ENCODE measurements around the gene PSMC3.

The PSMC3 gene

GRCh38 chr11:47446833-47447232 is 20.6 kb upstream of the PSMC3 start:
- no peak overlapping the region for H2BK5ac ChIP-seq (ENCODE audit: low read length)
- no peak overlapping the region for H3K4ac ChIP-seq (ENCODE audit: low read depth, low read length)
- no peaks in the 10 kb centered on the region for H3K79me2 ChIP-seq (ENCODE audit: control insufficient read depth, insufficient read depth, low read length)
- H2BK120ac ChIP-seq (ENCODE audit: low read depth, low read length) = no peak overlapping the region
- H2AK5ac ChIP-seq (ENCODE audit: low read length) = no peak overlapping the region
- no peak overlapping the region for H3K9ac ChIP-seq (ENCODE audit: low read length)
- no peaks in the 10 kb centered on the region for H3K4me1 ChIP-seq (ENCODE audit: control insufficient read depth, low read depth, low read length)
- no peak overlapping the region for H4K8ac ChIP-seq (ENCODE audit: low read depth, low read length)
- H3K56ac ChIP-seq (ENCODE audit: low read length) = no peak overlapping the region
- H3K36me3 ChIP-seq (ENCODE audit: control insufficient read depth, insufficient read depth, low read length) = no peaks in the 10 kb centered on the region
- no peak overlapping the region for H4K5ac ChIP-seq (ENCODE audit: low read length)
- DNase-seq = no peak
- no peak overlapping the region for H3K27ac ChIP-seq (ENCODE audit: low read depth, low read length)
- no peak overlapping the region for H3K23ac ChIP-seq (ENCODE audit: low read length)
- no peaks in the 10 kb centered on the region for H3K27me3 ChIP-seq (ENCODE audit: insufficient read depth, low read length, poor library complexity)
- H3K4me3 ChIP-seq (ENCODE audit: low read length) = no peak overlapping the region
- no CpG with 5 or more reads among the region's 9 CpGs for WGBS (ENCODE audit: extremely low coverage, insufficient coverage, low lambda C conversion rate)
- H2BK15ac ChIP-seq (replicated peaks; ENCODE audit: low read depth) = no peak overlapping the region
- H3K79me1 ChIP-seq (ENCODE audit: low read length) = no peaks in the 10 kb centered on the region
- no peak overlapping the region for H3K18ac ChIP-seq (ENCODE audit: low read length)
- H3K4me2 ChIP-seq (ENCODE audit: low read length) = no peak overlapping the region

GRCh38 chr11:47445840-47446239 is 19.6 kb upstream of the PSMC3 start:
- no peaks in the 10 kb centered on the region for H3K79me1 ChIP-seq (ENCODE audit: low read length)
- H3K27me3 ChIP-seq (ENCODE audit: insufficient read depth, low read length, poor library complexity) = no peaks in the 10 kb centered on the region
- no peak overlapping the region for H3K56ac ChIP-seq (ENCODE audit: low read length)
- no peak overlapping the region for H2BK5ac ChIP-seq (ENCODE audit: low read length)
- no peak overlapping the region for H3K9ac ChIP-seq (ENCODE audit: low read length)
- H4K8ac ChIP-seq (ENCODE audit: low read depth, low read length) = no peak overlapping the region
- no peak overlapping the region for H2AK5ac ChIP-seq (ENCODE audit: low read length)
- no peak overlapping the region for H3K4me2 ChIP-seq (ENCODE audit: low read length)
- H3K4ac ChIP-seq (ENCODE audit: low read depth, low read length) = no peak overlapping the region
- H3K36me3 ChIP-seq (ENCODE audit: control insufficient read depth, insufficient read depth, low read length) = no peaks in the 10 kb centered on the region
- no peak overlapping the region for H3K18ac ChIP-seq (ENCODE audit: low read length)
- WGBS (ENCODE audit: extremely low coverage, insufficient coverage, low lambda C conversion rate) = no CpG with 5 or more reads among the region's 4 CpGs
- H3K4me3 ChIP-seq (ENCODE audit: low read length) = no peak overlapping the region
- no peaks in the 10 kb centered on the region for H3K79me2 ChIP-seq (ENCODE audit: control insufficient read depth, insufficient read depth, low read length)
- H2BK120ac ChIP-seq (ENCODE audit: low read depth, low read length) = no peak overlapping the region
- H3K4me1 ChIP-seq (ENCODE audit: control insufficient read depth, low read depth, low read length) = no peaks in the 10 kb centered on the region
- no peak overlapping the region for H2BK15ac ChIP-seq (replicated peaks; ENCODE audit: low read depth)
- H3K27ac ChIP-seq (ENCODE audit: low read depth, low read length) = no peak overlapping the region
- H4K5ac ChIP-seq (ENCODE audit: low read length) = no peak overlapping the region
- H3K23ac ChIP-seq (ENCODE audit: low read length) = no peak overlapping the region
- DNase-seq = no peak

GRCh38 chr11:47443817-47444216 is 17.6 kb upstream of the PSMC3 start:
- H3K79me2 ChIP-seq (ENCODE audit: control insufficient read depth, insufficient read depth, low read length) = no peaks in the 10 kb centered on the region
- no peak overlapping the region for H2BK15ac ChIP-seq (replicated peaks; ENCODE audit: low read depth)
- H3K27me3 ChIP-seq (ENCODE audit: insufficient read depth, low read length, poor library complexity) = no peaks in the 10 kb centered on the region
- no peak for DNase-seq
- no peaks in the 10 kb centered on the region for H3K4me1 ChIP-seq (ENCODE audit: control insufficient read depth, low read depth, low read length)
- no peaks in the 10 kb centered on the region for H3K36me3 ChIP-seq (ENCODE audit: control insufficient read depth, insufficient read depth, low read length)
- H4K8ac ChIP-seq (ENCODE audit: low read depth, low read length) = no peak overlapping the region
- no peaks in the 10 kb centered on the region for H3K79me1 ChIP-seq (ENCODE audit: low read length)
- no peak overlapping the region for H3K4me3 ChIP-seq (ENCODE audit: low read length)
- no peak overlapping the region for H3K27ac ChIP-seq (ENCODE audit: low read depth, low read length)
- no peak overlapping the region for H3K18ac ChIP-seq (ENCODE audit: low read length)
- no peak overlapping the region for H3K23ac ChIP-seq (ENCODE audit: low read length)
- no peak overlapping the region for H2BK5ac ChIP-seq (ENCODE audit: low read length)
- no peak overlapping the region for H4K5ac ChIP-seq (ENCODE audit: low read length)
- no peak overlapping the region for H2BK120ac ChIP-seq (ENCODE audit: low read depth, low read length)
- no peak overlapping the region for H3K56ac ChIP-seq (ENCODE audit: low read length)
- H2AK5ac ChIP-seq (ENCODE audit: low read length) = no peak overlapping the region
- WGBS (ENCODE audit: extremely low coverage, insufficient coverage, low lambda C conversion rate) = no CpG with 5 or more reads among the region's 3 CpGs
- H3K4me2 ChIP-seq (ENCODE audit: low read length) = no peak overlapping the region
- no peak overlapping the region for H3K4ac ChIP-seq (ENCODE audit: low read depth, low read length)
- H3K9ac ChIP-seq (ENCODE audit: low read length) = no peak overlapping the region

- no peak overlapping the region for H3K18ac ChIP-seq (ENCODE audit: low read length)
- no peaks in the 10 kb centered on the region for H3K79me1 ChIP-seq (ENCODE audit: low read length)
- H3K27ac ChIP-seq (ENCODE audit: low read depth, low read length) = no peak overlapping the region
- H3K23ac ChIP-seq (ENCODE audit: low read length) = no peak overlapping the region
- H2AK5ac ChIP-seq (ENCODE audit: low read length) = no peak overlapping the region
- H4K8ac ChIP-seq (ENCODE audit: low read depth, low read length) = no peak overlapping the region
- H3K4me3 ChIP-seq (ENCODE audit: low read length) = no peak overlapping the region
- DNase-seq = no peak
- no CpG with 5 or more reads among the region's 12 CpGs for WGBS (ENCODE audit: extremely low coverage, insufficient coverage, low lambda C conversion rate)
- no peaks in the 10 kb centered on the region for H3K27me3 ChIP-seq (ENCODE audit: insufficient read depth, low read length, poor library complexity)
- H3K4me2 ChIP-seq (ENCODE audit: low read length) = no peak overlapping the region
- H3K4ac ChIP-seq (ENCODE audit: low read depth, low read length) = no peak overlapping the region
- H3K9ac ChIP-seq (ENCODE audit: low read length) = no peak overlapping the region
- no peak overlapping the region for H3K56ac ChIP-seq (ENCODE audit: low read length)
- H4K5ac ChIP-seq (ENCODE audit: low read length) = no peak overlapping the region
- H2BK120ac ChIP-seq (ENCODE audit: low read depth, low read length) = no peak overlapping the region
- H3K4me1 ChIP-seq (ENCODE audit: control insufficient read depth, low read depth, low read length) = no peaks in the 10 kb centered on the region
- no peak overlapping the region for H2BK15ac ChIP-seq (replicated peaks; ENCODE audit: low read depth)
- H3K79me2 ChIP-seq (ENCODE audit: control insufficient read depth, insufficient read depth, low read length) = no peaks in the 10 kb centered on the region
- no peaks in the 10 kb centered on the region for H3K36me3 ChIP-seq (ENCODE audit: control insufficient read depth, insufficient read depth, low read length)
- no peak overlapping the region for H2BK5ac ChIP-seq (ENCODE audit: low read length)
Measured at GRCh38 chr11:47443028-47443700, 16.9 kb upstream of the PSMC3 start.

DNA sequence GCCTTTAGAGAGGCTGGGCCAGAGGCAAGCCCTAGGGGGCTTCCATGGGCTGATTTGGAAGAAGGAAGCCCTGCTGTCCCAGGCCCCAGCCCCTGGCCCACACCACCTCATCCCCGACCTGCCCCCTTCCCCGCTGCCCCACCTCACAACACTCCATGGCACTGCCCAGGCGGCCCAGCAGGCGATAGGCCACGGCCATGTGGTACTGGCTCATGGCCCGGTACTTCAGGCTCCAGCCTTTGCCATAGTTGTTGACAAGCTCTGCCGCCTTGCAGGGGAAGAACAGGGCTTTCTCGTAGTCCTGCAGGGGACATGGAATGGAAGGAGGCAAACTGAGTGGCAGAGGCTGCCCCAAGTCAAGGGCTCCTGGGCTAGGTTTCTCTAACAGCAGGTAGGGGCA is 16.3 kb upstream of the PSMC3 start:
- Histone ChIP-seq H3K79me2 (ENCODE audit: control insufficient read depth, insufficient read depth, low read length) (no peaks in the 10 kb centered on the region), H2BK5ac (ENCODE audit: low read length) (no peak overlapping the region), H3K79me1 (ENCODE audit: low read length) (no peaks in the 10 kb centered on the region)

GRCh38 chr11:47441421-47441820 is 15.2 kb upstream of the PSMC3 start:
- H3K4me3 ChIP-seq (ENCODE audit: low read length) = no peak overlapping the region
- no CpG with 5 or more reads among the region's 12 CpGs for WGBS (ENCODE audit: extremely low coverage, insufficient coverage, low lambda C conversion rate)
- H2AK5ac ChIP-seq (ENCODE audit: low read length) = no peak overlapping the region
- no peak overlapping the region for H3K23ac ChIP-seq (ENCODE audit: low read length)
- no peak overlapping the region for H3K4me2 ChIP-seq (ENCODE audit: low read length)
- no peak overlapping the region for H3K18ac ChIP-seq (ENCODE audit: low read length)
- no peak overlapping the region for H3K9ac ChIP-seq (ENCODE audit: low read length)
- H3K79me1 ChIP-seq (ENCODE audit: low read length) = no peaks in the 10 kb centered on the region
- no peak overlapping the region for H4K5ac ChIP-seq (ENCODE audit: low read length)
- H3K27ac ChIP-seq (ENCODE audit: low read depth, low read length) = no peak overlapping the region
- H3K27me3 ChIP-seq (ENCODE audit: insufficient read depth, low read length, poor library complexity) = no peaks in the 10 kb centered on the region
- H3K4ac ChIP-seq (ENCODE audit: low read depth, low read length) = no peak overlapping the region
- H3K4me1 ChIP-seq (ENCODE audit: control insufficient read depth, low read depth, low read length) = no peaks in the 10 kb centered on the region
- no peak overlapping the region for H2BK15ac ChIP-seq (replicated peaks; ENCODE audit: low read depth)
- no peak overlapping the region for H2BK120ac ChIP-seq (ENCODE audit: low read depth, low read length)
- no peak for DNase-seq
- H3K56ac ChIP-seq (ENCODE audit: low read length) = no peak overlapping the region
- H4K8ac ChIP-seq (ENCODE audit: low read depth, low read length) = no peak overlapping the region
- no peaks in the 10 kb centered on the region for H3K79me2 ChIP-seq (ENCODE audit: control insufficient read depth, insufficient read depth, low read length)
- no peaks in the 10 kb centered on the region for H3K36me3 ChIP-seq (ENCODE audit: control insufficient read depth, insufficient read depth, low read length)
- no peak overlapping the region for H2BK5ac ChIP-seq (ENCODE audit: low read length)

More for the DNA sequence above, 16.3 kb upstream of the PSMC3 start:
- no peak for DNase-seq
- no CpG with 5 or more reads among the region's 8 CpGs for WGBS (ENCODE audit: extremely low coverage, insufficient coverage, low lambda C conversion rate)
- H2AK5ac ChIP-seq (ENCODE audit: low read length) = no peak overlapping the region
- no peak overlapping the region for H4K5ac ChIP-seq (ENCODE audit: low read length)
- H3K27ac ChIP-seq (ENCODE audit: low read depth, low read length) = no peak overlapping the region
- H2BK15ac ChIP-seq (replicated peaks; ENCODE audit: low read depth) = no peak overlapping the region
- no peak overlapping the region for H3K4me3 ChIP-seq (ENCODE audit: low read length)
- no peaks in the 10 kb centered on the region for H3K27me3 ChIP-seq (ENCODE audit: insufficient read depth, low read length, poor library complexity)
- no peak overlapping the region for H4K8ac ChIP-seq (ENCODE audit: low read depth, low read length)
- H3K9ac ChIP-seq (ENCODE audit: low read length) = no peak overlapping the region
- no peaks in the 10 kb centered on the region for H3K36me3 ChIP-seq (ENCODE audit: control insufficient read depth, insufficient read depth, low read length)
- no peak overlapping the region for H3K18ac ChIP-seq (ENCODE audit: low read length)
- no peak overlapping the region for H2BK120ac ChIP-seq (ENCODE audit: low read depth, low read length)
- no peak overlapping the region for H3K56ac ChIP-seq (ENCODE audit: low read length)
- no peak overlapping the region for H3K4ac ChIP-seq (ENCODE audit: low read depth, low read length)
- H3K23ac ChIP-seq (ENCODE audit: low read length) = no peak overlapping the region
- no peak overlapping the region for H3K4me2 ChIP-seq (ENCODE audit: low read length)
- H3K4me1 ChIP-seq (ENCODE audit: control insufficient read depth, low read depth, low read length) = no peaks in the 10 kb centered on the region

Measured in mesendoderm (in vitro differentiated cells).